HG02943 (cell line): ENCODE data around the gene MKS1.

Source experiments
- ATAC-seq: cut with Tn5 transposase; IDR thresholded peaks from one replicate; pipeline ENCODE4 v1.9.1; 2021; ENCODE audit warnings: mild to moderate bottlenecking, low read depth, moderate library complexity; ENCODE audit not compliant: unreplicated experiment

The MKS1 gene

GRCh38 chr17:58219007-58219788 lies at the start of gene MKS1:
TSS of gene MKS1 (minus strand) at chr17:58219255. CDS start at chr17:58219230, 25 bp downstream.
- ATAC-seq: peak; percentile 75

- ATAC-seq: no peak
Observed at GRCh38 chr17:58268326-58268725, 49.3 kb upstream of the MKS1 start.

DNA sequence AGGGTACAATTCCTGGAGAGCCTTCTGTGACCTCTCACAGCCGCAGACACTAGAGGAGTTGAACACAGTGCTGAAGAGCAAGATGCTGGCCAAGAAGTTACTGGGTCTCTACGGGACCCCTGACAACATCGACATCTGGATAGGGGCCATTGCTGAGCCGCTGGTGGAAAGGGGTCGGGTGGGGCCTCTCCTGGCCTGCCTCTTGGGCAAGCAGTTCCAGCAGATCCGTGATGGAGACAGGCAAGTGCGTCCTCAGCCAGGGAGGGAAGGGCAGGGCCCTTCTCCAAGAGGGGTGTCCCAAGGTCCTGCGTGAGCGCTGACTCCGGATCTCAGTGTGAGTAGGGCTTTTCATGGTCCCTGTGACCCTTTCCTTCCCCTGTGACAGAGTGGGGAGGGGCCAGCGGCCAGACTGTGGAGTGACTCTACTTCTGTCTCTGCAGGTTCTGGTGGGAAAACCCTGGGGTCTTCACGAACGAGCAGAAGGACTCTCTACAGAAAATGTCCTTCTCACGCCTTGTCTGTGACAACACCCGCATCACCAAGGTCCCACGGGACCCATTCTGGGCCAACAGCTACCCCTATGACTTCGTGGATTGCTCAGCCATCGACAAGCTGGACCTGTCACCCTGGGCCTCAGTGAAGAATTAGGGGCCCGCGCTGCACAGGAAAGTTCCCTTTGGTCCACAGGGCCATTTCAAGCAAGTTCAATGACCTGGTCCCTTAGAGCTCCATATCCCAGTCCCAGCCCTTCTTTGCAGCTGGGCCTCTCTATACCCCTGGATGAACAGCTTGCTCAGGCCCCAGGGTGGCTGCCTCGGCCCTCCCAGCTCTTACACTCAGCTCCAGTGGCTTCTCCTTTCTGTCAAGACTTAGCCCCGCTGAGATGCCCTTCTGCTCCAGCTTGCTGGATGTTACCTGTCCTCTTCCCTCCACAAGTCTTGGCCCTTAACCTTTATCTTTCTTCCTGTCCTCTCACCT lies 48.6 kb upstream of the MKS1 start:
- ATAC-seq: no peak

DNA sequence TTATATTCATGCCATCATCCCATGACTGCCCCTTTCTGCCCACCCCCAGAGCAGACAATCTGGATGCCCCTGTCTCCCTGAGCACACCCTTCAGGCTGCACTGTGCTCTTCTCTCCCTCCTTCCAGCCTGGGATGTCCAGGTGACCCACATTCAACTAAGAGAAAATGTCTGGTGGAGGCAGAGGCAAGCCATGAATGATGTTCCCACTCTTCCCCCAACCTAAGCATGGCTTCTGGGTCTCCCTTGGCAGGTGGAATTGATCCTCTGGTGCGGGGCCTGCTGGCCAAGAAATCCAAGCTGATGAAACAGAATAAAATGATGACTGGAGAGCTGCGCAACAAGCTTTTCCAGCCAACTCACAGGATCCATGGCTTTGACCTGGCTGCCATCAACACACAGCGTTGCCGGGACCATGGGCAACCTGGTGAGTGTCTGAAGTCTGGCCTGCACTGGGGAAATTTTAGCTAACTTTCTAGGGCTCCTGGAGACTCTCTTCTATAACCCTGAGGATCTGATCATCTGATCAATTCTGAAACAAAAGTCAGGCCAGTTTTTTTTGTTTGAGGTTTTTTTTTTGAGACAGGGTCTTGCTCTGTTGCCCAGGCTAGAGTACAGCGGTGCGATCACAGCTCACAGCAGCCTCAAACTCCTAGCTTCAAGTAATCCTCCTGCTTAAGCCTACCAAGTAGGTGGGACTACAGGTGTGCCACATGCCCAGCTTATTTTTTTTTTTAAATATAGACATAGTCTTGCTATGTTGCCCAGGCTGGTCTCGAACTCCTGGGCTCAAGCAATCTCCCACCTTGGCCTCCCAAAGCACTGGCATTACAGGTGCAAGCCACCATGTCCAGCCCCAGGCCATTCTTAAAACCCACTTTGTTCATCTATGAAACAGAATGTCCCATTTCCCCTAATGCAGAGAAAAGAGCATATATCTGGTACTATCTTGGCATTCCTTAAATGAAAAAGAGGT lies 47.1 kb upstream of the MKS1 start:
- ATAC-seq: no peak

DNA sequence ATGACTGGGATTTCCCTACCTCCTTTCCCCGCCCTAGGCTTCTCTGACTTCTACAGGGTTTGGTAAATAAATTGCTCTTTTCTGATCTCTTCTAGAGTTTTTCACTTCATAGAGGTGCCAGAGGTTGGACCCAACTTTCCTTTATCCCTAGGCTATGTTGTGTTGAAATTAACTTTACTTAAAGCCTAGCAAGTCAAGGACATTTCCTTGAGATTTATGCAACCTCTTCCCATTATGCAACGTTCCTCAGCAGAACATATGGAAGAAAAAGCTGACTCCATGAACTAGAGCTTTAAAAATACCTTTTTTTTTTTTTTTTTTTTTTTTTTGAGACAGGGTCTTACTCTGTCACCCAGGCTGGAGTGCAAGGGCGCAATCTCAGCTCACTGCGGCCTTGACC lies 46.2 kb upstream of the MKS1 start:
- no peak for ATAC-seq

DNA sequence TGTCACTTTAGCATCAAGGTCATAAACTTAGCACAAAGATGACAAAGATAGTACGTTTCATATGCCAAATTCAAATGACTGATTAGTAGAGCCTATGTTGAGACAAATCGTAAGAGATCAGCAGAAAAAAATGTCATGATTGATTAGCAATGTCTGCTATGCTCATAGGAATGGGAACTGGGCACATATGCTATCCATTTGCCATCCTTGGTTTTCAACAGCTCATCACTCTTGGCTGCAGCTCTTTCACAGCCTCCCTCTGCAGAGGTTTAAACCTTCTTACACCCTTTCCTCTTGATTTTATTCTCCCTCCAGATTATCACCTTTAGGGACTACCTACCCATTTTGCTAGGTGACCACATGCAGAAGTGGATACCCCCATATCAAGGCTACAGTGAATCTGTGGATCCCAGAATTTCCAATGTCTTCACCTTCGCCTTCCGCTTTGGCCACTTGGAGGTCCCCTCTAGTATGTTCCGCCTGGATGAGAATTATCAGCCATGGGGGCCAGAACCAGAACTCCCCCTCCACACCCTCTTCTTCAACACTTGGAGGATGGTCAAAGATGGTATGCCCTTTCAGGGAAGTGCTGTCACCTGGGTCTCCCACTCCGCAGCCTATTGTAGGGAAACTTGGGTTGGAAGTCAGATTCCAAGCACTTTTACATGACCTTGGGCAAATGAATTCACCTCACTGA lies 45.5 kb upstream of the MKS1 start:
- no peak for ATAC-seq

- ATAC-seq: no peak
Observed at GRCh38 chr17:58263773-58264172, 44.7 kb upstream of the MKS1 start.

- no peak for ATAC-seq
Observed at GRCh38 chr17:58262149-58262548, 43.1 kb upstream of the MKS1 start.

- ATAC-seq: no peak
Observed at GRCh38 chr17:58254803-58255202, 35.7 kb upstream of the MKS1 start.

DNA sequence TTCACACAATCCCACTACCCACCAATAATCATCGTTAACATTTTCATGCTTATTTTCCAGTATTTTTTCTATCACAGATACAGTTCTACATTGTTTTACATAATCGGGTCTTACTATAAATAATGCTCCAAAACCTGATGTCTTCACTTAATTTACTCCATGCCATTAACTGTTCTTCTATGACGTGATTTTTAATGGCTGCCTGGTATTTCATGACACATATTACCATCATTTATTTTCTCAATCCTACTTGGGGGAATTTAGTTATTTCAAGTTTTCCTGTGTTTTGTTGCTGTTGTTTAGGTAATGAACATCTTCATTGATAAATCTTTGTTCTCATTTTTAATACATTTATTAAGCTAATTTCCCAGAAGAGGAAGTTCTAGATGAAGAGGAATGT lies 34.0 kb upstream of the MKS1 start:
- no peak for ATAC-seq

GRCh38 chr17:58252141-58252540 lies 33.1 kb upstream of the MKS1 start:
- no peak for ATAC-seq

DNA sequence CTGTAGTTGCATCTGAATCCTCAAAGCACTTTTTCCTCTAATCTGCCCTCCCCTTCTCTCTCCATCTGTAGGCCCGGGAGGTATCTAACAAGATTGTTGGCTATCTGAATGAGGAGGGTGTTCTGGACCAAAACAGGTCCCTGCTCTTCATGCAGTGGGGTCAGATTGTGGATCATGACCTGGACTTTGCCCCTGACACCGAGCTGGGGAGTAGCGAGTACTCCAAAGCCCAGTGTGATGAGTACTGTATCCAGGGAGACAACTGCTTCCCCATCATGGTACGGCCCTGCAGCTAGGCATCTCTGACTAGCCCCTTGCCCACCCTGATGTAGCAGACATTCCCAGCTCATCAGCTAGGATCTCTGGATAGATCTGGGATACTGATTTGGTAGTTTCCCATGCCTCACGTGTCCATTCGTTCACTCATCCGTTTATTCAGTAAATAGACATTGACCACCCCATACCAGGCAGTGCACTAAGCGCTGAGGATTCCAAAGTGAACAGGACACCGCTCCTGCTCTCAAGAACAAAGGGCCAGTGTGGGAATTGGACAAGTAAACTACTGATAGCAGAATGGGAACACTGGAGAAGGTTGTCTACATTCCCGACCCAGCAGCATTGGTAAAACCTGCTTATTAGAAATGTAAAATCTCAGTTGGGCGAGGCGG lies 31.4 kb upstream of the MKS1 start:
- no peak for ATAC-seq

- no peak for ATAC-seq
Observed at GRCh38 chr17:58249270-58250133, 30.4 kb upstream of the MKS1 start.

DNA sequence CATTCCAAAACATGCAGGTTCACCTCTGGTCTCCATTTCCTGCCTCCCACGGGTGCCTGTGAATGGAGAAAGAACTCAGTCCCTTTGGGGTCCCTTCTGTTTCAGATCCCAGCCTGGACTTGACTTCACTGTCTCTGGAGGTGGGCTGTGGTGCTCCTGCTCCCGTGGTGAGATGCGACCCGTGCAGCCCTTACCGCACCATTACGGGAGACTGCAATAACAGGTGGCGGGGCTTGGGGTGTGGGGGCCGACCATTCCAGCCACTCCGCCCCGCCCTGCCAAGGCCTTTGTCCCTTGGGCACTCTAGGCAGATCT lies 29.9 kb upstream of the MKS1 start:
- ATAC-seq: no peak

DNA sequence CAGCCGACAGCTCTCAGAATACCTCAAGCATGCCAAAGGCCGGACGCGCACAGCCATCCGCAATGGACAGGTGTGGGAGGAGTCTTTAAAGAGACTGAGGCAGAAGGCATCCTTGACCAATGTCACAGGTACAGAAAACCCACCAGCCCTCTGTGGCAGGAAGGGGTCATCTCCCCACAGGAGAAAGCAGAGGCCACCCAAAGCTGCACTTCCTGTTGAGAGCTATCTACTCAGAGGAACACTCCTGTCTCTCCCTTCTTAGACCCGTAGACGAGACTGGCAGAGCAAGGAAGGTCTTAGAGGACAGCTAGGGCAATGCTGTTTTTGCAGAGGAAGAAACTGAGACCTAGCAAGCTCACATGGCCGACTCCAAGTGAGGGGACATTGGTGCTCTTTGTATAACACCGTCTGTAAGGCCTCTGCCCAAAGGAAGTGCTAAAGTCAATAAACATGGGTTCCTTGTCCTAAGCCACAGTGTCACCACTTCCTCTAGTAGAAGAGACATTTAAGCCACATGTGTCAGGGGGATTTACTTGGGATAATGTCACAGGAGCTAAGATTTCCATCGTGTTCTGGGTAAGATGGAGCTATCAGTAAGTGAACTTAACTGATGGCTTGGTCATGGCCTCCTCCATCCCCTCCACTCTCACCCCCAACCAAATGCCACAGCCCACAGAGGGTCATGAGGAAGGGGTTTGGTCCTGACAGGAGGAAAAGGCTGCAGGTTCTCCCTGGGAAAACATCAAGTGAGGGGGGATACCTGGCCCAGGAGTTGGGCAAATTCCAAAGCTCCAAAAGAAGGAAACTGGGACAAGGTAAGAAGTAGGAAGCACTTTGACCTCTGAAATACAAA lies 28.7 kb upstream of the MKS1 start:
- no peak for ATAC-seq

- ATAC-seq: no peak
Observed at GRCh38 chr17:58246781-58247180, 27.7 kb upstream of the MKS1 start.

- no peak for ATAC-seq
Observed at GRCh38 chr17:58246104-58246740, 27.2 kb upstream of the MKS1 start.
